DMS79 treated with DMSO at 0.1 percent for 48 hours (cell line): ENCODE data around the gene RAD23A.
"Not testable (repeated sequence)": the region's sequence is repeated elsewhere in the genome, so short reads cannot be mapped to it uniquely, and the experiment has no call there.

Experiments
- DNase-seq: peaks from one replicate; lab custom pipeline; 2025; lab: John Stamatoyannopoulos, UW

RAD23A gene

GRCh38 chr19:12945479-12946091, at the start of gene RAD23A:
Gene RAD23A, plus strand, starts transcription at chr19:12945862. Its CDS starts 87 bp downstream, at chr19:12945949.
- DNase-seq, result peak; percentile 98

GRCh38 chr19:12896460-12896859, 49.2 kb upstream of the RAD23A start:
- no peak for DNase-seq

- no peak for DNase-seq
Observed at GRCh38 chr19:12899891-12900518, 45.7 kb upstream of the RAD23A start.

- no peak for DNase-seq
Observed at GRCh38 chr19:12907166-12907565, 38.5 kb upstream of the RAD23A start.

GRCh38 chr19:12912571-12912970, 33.1 kb upstream of the RAD23A start:
- peak; percentile 100 for DNase-seq

GRCh38 chr19:12913011-12913561, 32.6 kb upstream of the RAD23A start:
- peak; percentile 99 for DNase-seq

GRCh38 chr19:12913851-12914690, 31.6 kb upstream of the RAD23A start:
- DNase-seq, result peak; percentile 92

GRCh38 chr19:12915860-12916259, 29.8 kb upstream of the RAD23A start:
- not testable (repeated sequence) for DNase-seq

GRCh38 chr19:12918253-12918652, 27.4 kb upstream of the RAD23A start:
- no peak for DNase-seq

- DNase-seq, result no peak
Observed at GRCh38 chr19:12921047-12921446, 24.6 kb upstream of the RAD23A start.

- no peak for DNase-seq
Observed at GRCh38 chr19:12922959-12923358, 22.7 kb upstream of the RAD23A start.

- DNase-seq, result no peak
Observed at GRCh38 chr19:12924621-12925310, 20.9 kb upstream of the RAD23A start.

- DNase-seq, result no peak
Observed at GRCh38 chr19:12930002-12930645, 15.5 kb upstream of the RAD23A start.

- peak; percentile 55 for DNase-seq
Observed at GRCh38 chr19:12932392-12933286, 13.0 kb upstream of the RAD23A start.

GRCh38 chr19:12933287-12934072, 12.2 kb upstream of the RAD23A start, which contains the start of gene FARSA:
Gene FARSA, minus strand, starts transcription at chr19:12933711. Its CDS starts 15 bp downstream, at chr19:12933696.
- peak; percentile 96 for DNase-seq

GRCh38 chr19:12935071-12935470, 10.6 kb upstream of the RAD23A start:
- DNase-seq, result no peak

GRCh38 chr19:12936582-12936981, 9.1 kb upstream of the RAD23A start:
- peak; percentile 93 for DNase-seq

GRCh38 chr19:12937093-12937926, 8.4 kb upstream of the RAD23A start:
- peak; percentile 97 for DNase-seq
